IMR-90 (cell line): ENCODE measurements around the gene TMEM161A. TPM values are rescaled to one million over a fixed set of nuclear protein-coding genes. Genes with fewer than 3 reads are reported as not detected.
"Not testable (repeated sequence)": the region's sequence is repeated elsewhere in the genome, so short reads cannot be mapped to it uniquely, and the experiment has no call there.

Experiments used
- ATAC-seq: fragments of 200-7000 bp; cut with Tn5 transposase; 2 replicates; pipeline ENCODE4 v1.9.1; 2020; ENCODE audit warnings: low read depth, mild to moderate bottlenecking, moderate library complexity
- BruUV-seq: library from RNA; stranded (reverse); fragments of 400-500 nt; replicated peaks from 2 replicates; lab custom pipeline; 2021; lab: Mats Ljungman, UMichigan
- CTCF ChIA-PET: fragments of 300-600 bp; formaldehyde crosslinking; extraction: SDS; loops from one replicate; lab custom pipeline; 2021; ENCODE audit warnings: antibody characterized with exemption; lab: Yijun Ruan, JAX
- POLR2A ChIA-PET: fragments of 300-600 bp; sonication (Branson Sonifier 250); formaldehyde crosslinking; loops from one replicate; lab custom pipeline; 2022; ENCODE audit warnings: antibody characterized with exemption; ENCODE audit not compliant: unreplicated experiment; lab: Charles Lee
- DNase-seq: peaks from one replicate; pipeline ENCODE4 v3.0.0; 2013
- H2AFZ ChIP-seq: replicated peaks from 2 replicates; pipeline ENCODE3; 2013; ENCODE audit warnings: low read length, mild to moderate bottlenecking; ENCODE audit not compliant: poor library complexity
- H2AK5ac ChIP-seq: 2 replicates; pipeline ENCODE4 v1.6.1; 2013; ENCODE audit warnings: low read depth, low read length, inconsistent platforms
- H2AK9ac ChIP-seq: replicated peaks from 2 replicates; pipeline ENCODE3; 2013; ENCODE audit warnings: mild to moderate bottlenecking, low read depth, low read length, moderate library complexity; ENCODE audit not compliant: poor library complexity
- H2BK120ac ChIP-seq: 2 replicates; pipeline ENCODE4 v1.6.1; 2013; ENCODE audit warnings: low read depth, low read length, inconsistent platforms
- H2BK15ac ChIP-seq: 3 replicates; pipeline ENCODE4 v1.6.1; 2013; ENCODE audit warnings: low read depth, low read length, inconsistent platforms
- H2BK20ac ChIP-seq: 2 replicates; pipeline ENCODE4 v1.6.1; 2013; ENCODE audit warnings: low read depth, mild to moderate bottlenecking, inconsistent platforms, low read length, moderate library complexity
- H2BK5ac ChIP-seq: 2 replicates; pipeline ENCODE4 v1.6.1; 2013; ENCODE audit warnings: mild to moderate bottlenecking, low read depth, low read length, inconsistent platforms; ENCODE audit not compliant: poor library complexity, severe bottlenecking
- H3K14ac ChIP-seq: replicated peaks from 2 replicates; pipeline ENCODE4 v1.6.1; 2013; ENCODE audit warnings: low read depth, low read length, inconsistent platforms
- H3K18ac ChIP-seq: 2 replicates; pipeline ENCODE4 v1.6.1; 2013; ENCODE audit warnings: low read depth, low read length, control low read depth
- H3K23ac ChIP-seq: 2 replicates; pipeline ENCODE4 v1.6.1; 2013; ENCODE audit warnings: low read depth, low read length, inconsistent platforms
- H3K27ac ChIP-seq: 2 replicates; pipeline ENCODE4 v1.5.1; 2013; ENCODE audit warnings: mild to moderate bottlenecking, control low read depth, low read length; ENCODE audit not compliant: insufficient read depth
- H3K27me3 ChIP-seq: 2 replicates; pipeline ENCODE4 v1.6.1; 2013; ENCODE audit warnings: low read length; ENCODE audit not compliant: control insufficient read depth, insufficient read depth
- H3K36me3 ChIP-seq: 2 replicates; pipeline ENCODE4 v1.6.1; 2013; ENCODE audit warnings: low read length, mixed read lengths; ENCODE audit not compliant: control insufficient read depth, insufficient read depth
- H3K4ac ChIP-seq: 2 replicates; pipeline ENCODE4 v1.6.1; 2013; ENCODE audit warnings: low read depth, low read length, inconsistent platforms
- H3K4me1 ChIP-seq: 2 replicates; pipeline ENCODE4 v1.6.1; 2013; ENCODE audit warnings: low read length, mixed read lengths; ENCODE audit not compliant: control insufficient read depth, insufficient read depth
- H3K4me2 ChIP-seq: 2 replicates; pipeline ENCODE4 v1.6.1; 2013; ENCODE audit warnings: low read depth, mild to moderate bottlenecking, control low read depth, low read length, moderate library complexity
- H3K4me3 ChIP-seq: 2 replicates; pipeline ENCODE4 v1.5.1; 2013; ENCODE audit warnings: low read depth, mild to moderate bottlenecking, control low read depth, low read length, moderate library complexity; ENCODE audit not compliant: insufficient read depth
- H3K56ac ChIP-seq: 2 replicates; pipeline ENCODE4 v1.6.1; 2013; ENCODE audit warnings: low read length, inconsistent platforms; ENCODE audit not compliant: insufficient read depth; ENCODE audit errors: extremely low read depth
- H3K79me1 ChIP-seq, 2 experiments: 2 replicates each; pipeline ENCODE4 v1.6.1; 2013; ENCODE audit warnings: low read length in 2 of 2, inconsistent platforms in 1 of 2, low read depth in 1 of 2
- H3K9ac ChIP-seq: 2 replicates; pipeline ENCODE4 v1.6.1; 2013; ENCODE audit warnings: low read depth, low read length, control low read depth
- H3K9me1 ChIP-seq: 2 replicates; pipeline ENCODE4 v1.6.1; 2013; ENCODE audit warnings: low read length, inconsistent platforms; ENCODE audit not compliant: insufficient read depth
- H3K9me3 ChIP-seq: 2 replicates; pipeline ENCODE4 v1.6.1; 2013; ENCODE audit warnings: low read length; ENCODE audit not compliant: control insufficient read depth, insufficient read depth
- H4K20me1 ChIP-seq: 2 replicates; pipeline ENCODE4 v1.6.1; 2013; ENCODE audit warnings: low read length, inconsistent platforms; ENCODE audit not compliant: insufficient read depth
- H4K5ac ChIP-seq: 2 replicates; pipeline ENCODE4 v1.6.1; 2013; ENCODE audit warnings: mild to moderate bottlenecking, low read depth, low read length, control low read depth
- H4K8ac ChIP-seq, 2 experiments: 2 replicates each; pipeline ENCODE4 v1.6.1; 2013; ENCODE audit warnings: low read depth in 2 of 2, low read length in 2 of 2, control low read depth in 1 of 2, inconsistent platforms in 1 of 2
- H4K91ac ChIP-seq: 2 replicates; pipeline ENCODE4 v1.6.1; 2013; ENCODE audit warnings: low read depth, low read length, inconsistent platforms; ENCODE audit not compliant: insufficient read depth
- WGBS, 2 experiments: methylation state at CpG; one replicate each; pipeline versions ENCODE4 v1.1.5 to v1.1.7; 2013; ENCODE audit warnings: missing lambda C conversion rate in 2 of 2; ENCODE audit not compliant: insufficient read length in 1 of 2; ENCODE audit errors: extremely low coverage in 2 of 2; 5-methylcytosine and 5-hydroxymethylcytosine counted together
- dilution Hi-C: fragments of 300-500 bp; cut with HindIII; formaldehyde crosslinking; loops from one replicate; pipeline ENCODE4 v1.14.3; 2018; ENCODE audit warnings: low sequenced_read_pairs; ENCODE audit not compliant: unreplicated experiment
- in situ Hi-C: fragments of 300-500 bp; cut with MboI; formaldehyde crosslinking; loops from 3 replicates; pipeline ENCODE4 v1.14.3; 2019; ENCODE audit warnings: low sequenced_read_pairs, inconsistent platforms, mixed read lengths
- intact Hi-C: fragments of 100-400 bp; cut with micrococcal nuclease; formaldehyde crosslinking; loops from 2 replicates; pipeline ENCODE4 v1.10.0; 2022
- polyA plus RNA-seq, 3 experiments: library from polyadenylated mRNA; depleted of rRNA; stranded (reverse); fragments of >200 nt; gene quantifications; 2 replicates each; pipeline ENCODE4 v1.2.3, GENCODE V29; 2012; ENCODE audit warnings: low replicate concordance in 1 of 3
- total RNA-seq: library from RNA; depleted of rRNA; stranded (reverse); fragments of >200 nt; gene quantifications from 2 replicates; pipeline ENCODE4 v1.2.3, GENCODE V29; 2012

Gene TMEM161A
- total and polyA plus RNA-seq, 2 of the 4 experiments (the other 2 are of a cell fraction), result 11.1 to 34.8 TPM

GRCh38 chr19:19135713-19136112 lies 2.6 kb downstream of the TMEM161A start:
- H4K8ac ChIP-seq, H3K56ac ChIP-seq, H3K9ac ChIP-seq, H3K9me1 ChIP-seq, BruUV-seq, H2AK5ac ChIP-seq, H3K36me3 ChIP-seq, H4K5ac ChIP-seq, intact Hi-C loops, in situ Hi-C loops, dilution Hi-C loops, H2AK9ac ChIP-seq, DNase-seq, H3K4me2 ChIP-seq, H3K27me3 ChIP-seq, H2BK15ac ChIP-seq, H3K4me1 ChIP-seq, H2AFZ ChIP-seq, H3K27ac ChIP-seq, H3K14ac ChIP-seq, H2BK20ac ChIP-seq, H3K4me3 ChIP-seq, H4K20me1 ChIP-seq, POLR2A ChIA-PET, ATAC-seq, H2BK120ac ChIP-seq, CTCF ChIA-PET, H3K18ac ChIP-seq, H3K4ac ChIP-seq, H2BK5ac ChIP-seq, H3K23ac ChIP-seq, H4K91ac ChIP-seq: not testable (repeated sequence)
- Histone ChIP-seq H3K9me3 (peaks cover 11% of the 10 kb centered on the region), H3K79me1 (peaks cover 8 to 20% of the 10 kb centered on the region in 2 experiments; a peak in 3 of 4 replicates)
- no CpG with 5 or more reads among the region's 6 CpGs for WGBS, 2 experiments
